DMS114 treated with DMSO at 0.1 percent for 48 hours (cell line): ENCODE measurements around the gene LITAFD.

ENCODE experiments used
- DNase-seq: peaks from one replicate; lab custom pipeline; 2025; ENCODE audit not compliant: unreplicated experiment; lab: John Stamatoyannopoulos, UW

The LITAFD gene

DNA sequence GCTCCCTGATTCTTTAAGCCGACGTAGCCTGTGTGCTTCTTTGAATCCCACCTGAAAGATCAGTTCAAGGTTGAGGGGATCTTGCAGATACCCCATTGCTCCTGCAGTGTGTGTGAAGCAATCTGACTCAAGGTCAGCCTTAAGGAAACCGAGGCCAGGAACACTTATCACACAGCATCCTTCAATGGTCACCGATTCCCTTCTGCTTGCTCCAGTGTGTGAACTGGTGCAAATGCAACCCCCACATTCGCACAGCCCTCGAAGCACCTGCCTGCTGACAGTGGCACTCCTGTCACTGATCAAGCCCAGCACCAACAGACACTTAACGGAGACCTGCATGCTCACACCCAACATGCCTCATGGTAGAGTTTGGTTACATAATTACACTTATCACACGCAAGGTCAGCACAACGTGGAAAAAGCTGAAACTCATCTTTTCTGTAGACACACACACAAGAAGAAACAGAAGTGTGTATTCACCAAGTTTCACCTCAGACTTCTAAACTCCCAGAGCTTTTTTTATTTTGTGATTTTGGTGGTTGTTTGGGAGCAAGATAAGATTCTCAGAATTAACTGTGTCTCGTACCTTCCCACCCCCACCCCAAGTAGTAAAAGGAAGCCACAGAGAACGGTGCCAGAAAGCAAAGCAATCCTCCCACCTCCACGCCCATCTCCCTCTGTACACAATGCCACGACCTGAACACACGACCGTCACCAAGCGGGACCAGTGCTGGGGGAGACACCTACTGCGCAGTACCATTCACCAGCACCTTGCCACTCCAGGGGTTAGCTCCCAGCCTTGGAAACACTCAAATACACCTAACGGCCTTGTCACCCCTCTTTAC lies 37.2 kb downstream of the LITAFD start:
- DNase-seq: no peak

DNA sequence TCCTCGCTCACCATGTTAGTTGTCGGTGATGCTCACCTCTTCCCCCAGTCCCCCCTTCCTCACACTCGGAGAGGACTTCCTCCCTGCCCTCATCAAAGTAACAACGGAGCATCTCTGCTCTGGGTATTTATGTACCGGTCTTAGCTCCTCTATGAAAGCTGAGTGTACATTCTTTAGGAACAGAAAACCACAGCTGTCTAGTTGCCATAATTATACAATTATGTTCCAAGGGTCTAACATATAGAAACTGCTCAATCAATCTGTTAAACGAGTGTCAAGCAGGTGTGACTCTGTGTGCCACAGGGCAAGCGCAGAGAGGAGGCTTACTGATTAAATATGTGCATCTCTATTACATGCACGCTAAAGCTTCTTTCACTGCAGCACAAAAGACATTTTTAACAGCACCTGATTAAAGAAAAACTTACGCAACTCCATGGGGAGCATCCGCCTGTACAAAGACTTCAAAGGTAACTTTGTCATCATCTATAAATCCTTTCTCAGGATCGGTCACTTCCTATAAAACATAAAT lies 37.8 kb downstream of the LITAFD start:
- no peak for DNase-seq

DNA sequence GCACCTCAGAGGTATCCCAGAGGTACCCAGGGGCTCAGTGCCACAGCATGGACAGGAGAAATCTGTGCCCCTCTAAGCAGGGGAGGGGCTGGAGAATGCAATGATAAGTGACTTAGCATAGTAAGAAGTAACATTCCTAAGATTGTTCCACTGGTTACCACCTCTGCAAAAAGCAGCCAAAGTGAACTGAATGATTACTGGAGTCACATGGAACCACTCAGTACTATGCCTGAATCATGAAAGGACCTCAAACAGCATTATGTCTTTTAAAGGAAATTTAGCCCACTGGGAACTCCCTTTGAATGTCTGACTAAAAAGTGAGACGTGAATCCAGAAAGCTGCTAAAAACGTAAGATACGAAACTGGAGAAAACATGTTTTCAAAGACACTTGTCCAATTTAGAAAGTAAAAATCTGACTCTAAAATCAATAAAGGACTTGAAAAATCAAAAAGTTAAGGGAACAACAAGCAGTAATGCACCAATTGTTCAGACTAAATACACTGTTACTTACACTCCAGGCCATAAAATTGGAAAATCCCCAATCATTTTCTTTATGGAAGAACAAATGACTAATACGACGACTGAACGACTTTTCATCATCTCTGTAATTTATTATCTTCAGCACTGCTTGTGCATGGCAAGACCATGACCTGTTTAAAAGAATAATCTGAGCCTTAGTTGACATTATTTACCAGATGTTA lies 38.6 kb downstream of the LITAFD start:
- no peak for DNase-seq

DNA sequence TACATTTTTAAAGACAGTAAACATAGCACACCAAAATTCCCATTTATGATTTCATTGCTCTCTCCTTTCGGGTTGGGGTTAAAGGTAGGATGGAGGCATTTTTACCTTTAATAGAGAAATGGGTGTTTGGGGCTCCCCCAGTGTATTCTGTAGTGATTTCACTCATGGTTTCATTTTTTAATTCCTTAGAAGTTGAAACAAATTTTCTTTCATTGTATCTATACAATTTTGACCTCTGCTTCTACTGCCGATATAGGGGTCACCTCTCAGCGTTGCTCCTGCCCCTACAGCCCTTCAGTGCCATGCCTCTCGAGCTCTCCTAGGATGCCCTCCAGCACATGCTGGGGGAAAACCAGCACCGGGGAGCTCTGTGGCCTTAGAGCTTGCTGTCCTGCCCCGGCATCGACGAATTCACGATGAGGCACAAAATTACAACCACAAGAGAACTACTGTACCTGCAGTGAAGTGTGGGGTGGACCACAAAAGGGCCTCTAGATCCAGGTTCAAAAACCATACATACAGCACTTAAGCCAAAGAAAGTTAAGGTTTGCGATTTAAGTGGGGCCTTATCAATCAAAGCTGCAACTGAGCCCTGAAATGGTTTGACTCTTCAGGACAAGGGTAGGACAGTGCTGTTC lies 39.3 kb downstream of the LITAFD start:
- DNase-seq: no peak

DNA sequence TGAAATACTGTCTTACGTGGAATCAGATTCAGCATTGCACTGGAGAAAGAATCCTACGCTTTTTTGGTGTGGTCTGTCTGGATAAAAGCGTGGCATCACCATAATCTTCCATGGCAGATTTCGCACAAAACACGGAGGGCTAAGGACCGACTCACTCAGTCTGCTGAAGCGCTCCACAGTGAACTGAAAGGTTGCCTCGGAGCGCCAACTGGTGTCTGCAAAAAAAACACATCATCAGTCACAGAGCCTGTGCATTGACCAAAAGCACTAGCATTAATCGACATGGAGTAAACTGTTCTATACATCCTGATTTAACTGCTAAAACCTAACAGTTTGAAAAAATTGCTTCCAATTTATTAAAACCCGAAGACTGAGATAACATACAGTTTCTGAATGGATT lies 41.0 kb downstream of the LITAFD start:
- no peak for DNase-seq

DNA sequence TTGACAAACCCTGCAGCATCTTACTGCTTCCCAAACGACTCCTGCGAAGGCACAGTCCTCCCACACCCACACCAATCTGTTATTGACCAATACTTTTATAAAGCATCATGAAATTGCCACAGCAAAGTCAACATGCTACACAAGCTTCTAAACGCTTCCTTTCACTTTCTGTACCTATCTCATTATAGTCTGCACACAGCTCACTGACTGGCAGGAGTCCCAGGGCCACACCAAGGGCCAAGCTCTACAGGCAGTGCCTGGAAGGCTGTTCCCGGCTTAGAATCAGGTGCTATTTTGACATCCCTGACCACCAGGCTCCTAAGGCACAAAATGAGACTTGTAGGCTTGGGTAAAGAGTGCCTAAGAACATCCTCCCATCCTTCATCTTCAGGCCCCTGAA lies 42.1 kb downstream of the LITAFD start:
- no peak for DNase-seq

DNA sequence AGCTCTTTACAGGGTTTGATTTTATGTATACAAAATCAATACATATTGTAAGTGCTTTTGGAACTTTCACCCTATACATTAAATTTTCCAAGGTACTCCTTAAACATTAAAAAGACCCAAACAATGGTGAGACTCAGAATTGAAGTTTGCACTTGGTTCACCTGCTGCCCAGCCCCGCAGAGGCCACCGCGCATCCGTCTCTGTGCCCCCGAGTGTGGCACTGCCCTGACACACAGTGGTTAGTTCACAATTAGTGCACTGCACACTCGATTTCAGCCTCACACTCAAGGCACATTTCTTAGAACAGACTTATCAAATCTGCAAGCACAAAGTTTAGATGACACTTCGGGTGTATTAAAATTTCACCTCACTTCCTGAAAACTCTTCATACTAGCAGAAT lies 43.3 kb downstream of the LITAFD start:
- no peak for DNase-seq

DNA sequence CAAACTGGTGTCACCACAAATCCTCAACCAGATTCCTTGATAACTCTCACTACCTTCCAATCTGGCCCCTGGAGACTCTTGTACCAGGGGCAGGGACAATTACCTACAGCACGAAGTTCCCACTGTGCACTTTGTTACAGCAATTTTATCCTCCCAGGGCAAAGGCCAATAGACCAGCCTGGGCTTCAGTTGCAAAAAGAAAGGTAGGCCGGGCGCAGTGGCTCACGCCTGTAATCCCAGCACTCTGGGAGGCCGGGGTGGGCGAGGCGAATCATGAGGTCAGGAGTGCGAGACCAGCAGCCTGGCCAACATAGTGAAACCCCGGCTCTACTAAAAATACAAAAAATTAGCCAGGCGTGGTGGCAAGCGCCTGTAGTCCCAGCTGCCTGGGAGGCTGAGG lies 44.7 kb downstream of the LITAFD start:
- no peak for DNase-seq

DNA sequence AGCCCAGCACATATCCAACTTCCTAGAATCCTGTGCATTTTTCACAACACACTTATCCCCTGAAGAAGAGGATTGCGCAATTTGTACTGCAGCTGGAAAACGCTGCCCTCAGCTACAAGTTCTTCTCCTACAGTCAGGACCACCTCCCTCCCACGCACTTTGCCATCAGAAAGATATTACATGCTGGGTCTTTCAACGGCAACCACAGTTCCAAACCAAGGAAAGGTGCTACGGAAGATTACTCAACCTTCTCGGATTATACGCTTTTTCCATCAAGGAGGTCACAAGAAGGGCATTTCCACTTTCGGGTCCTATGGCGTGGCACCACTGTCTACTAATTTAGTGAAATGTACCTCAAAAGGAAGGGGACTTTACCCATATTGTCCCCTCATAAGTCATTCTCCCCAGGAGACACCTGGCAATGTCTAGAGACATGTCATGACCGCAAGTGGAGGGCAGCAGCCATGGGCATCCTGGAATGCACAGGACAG lies 46.4 kb downstream of the LITAFD start:
- no peak for DNase-seq

DNA sequence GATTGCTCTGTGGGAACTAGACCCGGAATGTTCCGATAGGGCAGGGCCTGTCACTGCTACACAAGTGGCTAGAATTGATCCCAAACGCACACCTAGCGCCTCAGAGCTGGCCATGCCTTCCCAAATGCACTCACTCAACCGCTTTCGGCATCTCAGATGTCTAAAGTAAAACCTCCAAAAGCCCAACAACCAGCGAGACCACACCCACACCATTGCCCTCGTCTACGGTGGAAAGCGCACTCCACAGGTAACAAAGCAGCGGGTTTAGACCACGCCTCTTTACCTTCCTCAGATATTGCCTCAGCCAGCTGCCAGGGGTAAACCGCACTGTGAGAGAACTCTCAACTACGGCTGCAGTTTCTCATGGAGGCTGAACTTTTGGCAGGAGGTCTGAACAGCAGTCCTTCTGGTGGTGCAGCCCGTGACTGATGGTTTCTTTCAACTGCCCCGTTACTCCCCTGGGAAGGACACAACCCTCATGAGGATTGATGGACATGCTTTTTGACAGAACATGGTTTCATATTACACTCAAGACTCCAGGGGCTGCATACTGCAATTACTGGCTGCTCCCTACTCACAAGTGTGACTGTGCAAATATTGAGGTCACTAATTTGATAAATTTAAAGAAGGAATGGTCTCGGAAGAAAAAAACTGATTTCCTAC lies 47.1 kb downstream of the LITAFD start:
- DNase-seq: no peak

DNA sequence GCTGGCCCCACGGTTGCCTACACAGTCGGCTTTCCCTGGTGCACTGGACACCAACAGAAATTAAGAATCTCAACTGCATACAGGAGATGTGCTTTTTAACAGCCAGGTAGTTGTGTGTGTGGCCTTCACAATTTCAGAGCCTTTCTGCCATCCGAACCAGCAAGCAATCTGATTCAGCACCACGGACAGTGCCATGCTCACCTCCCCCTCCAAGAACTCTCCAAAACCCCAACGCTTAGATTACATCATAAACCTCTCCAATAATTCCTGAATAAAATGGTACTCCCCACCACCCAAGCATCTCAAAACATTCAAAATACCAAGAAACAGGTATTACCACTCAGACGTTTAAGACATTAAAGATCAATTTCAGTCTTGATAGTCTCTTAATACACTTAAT lies 49.7 kb downstream of the LITAFD start:
- DNase-seq: no peak

DNA sequence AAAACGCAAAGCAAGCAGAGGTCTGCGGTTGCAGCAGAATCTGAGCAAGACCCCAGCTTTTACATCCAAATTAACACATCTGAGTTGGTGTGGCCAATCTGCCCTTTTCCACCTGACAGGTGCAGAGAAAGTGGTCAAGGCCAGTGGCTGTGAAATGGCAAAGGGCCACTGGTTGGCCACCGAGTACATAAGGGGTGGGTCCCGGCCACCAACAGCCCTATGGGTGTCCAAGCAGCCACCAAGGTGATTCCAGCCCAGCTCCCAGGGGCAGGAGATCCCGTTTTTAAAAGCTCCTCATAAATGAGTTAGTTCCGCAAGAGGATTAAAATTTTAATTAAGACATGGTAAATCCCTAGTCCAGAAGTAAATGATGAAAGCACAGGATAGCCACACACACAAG lies 52.5 kb downstream of the LITAFD start:
- DNase-seq: no peak
